ENCODE data around the gene IL15RA. TPM values are rescaled to one million over a fixed set of nuclear protein-coding genes. Genes with fewer than 3 reads are reported as not detected.

Gene IL15RA
- total RNA-seq, 1 donor, result 3.0 TPM

- TF ChIP-seq CTCF (IDR thresholded peaks at IDR 0.05; ENCODE audit: insufficient read depth, low read depth, low read length), result no peak
- peak; percentile 90 for DNase-seq (ENCODE audit: low read depth)
- H3K4me3 ChIP-seq (ENCODE audit: low read depth, low read length), result no peak overlapping the region
Measured at GRCh38 chr10:5932345-5932744, 45.0 kb downstream of the IL15RA start.

GRCh38 chr10:5930272-5930671 is 47.1 kb downstream of the IL15RA start:
- no peak overlapping the region for H3K4me3 ChIP-seq (ENCODE audit: low read depth, low read length)
- no peak for DNase-seq (ENCODE audit: low read depth)
- TF ChIP-seq CTCF (IDR thresholded peaks at IDR 0.05; ENCODE audit: insufficient read depth, low read depth, low read length), result no peak

GRCh38 chr10:5929442-5929841 is 47.9 kb downstream of the IL15RA start:
- H3K4me3 ChIP-seq (ENCODE audit: low read depth, low read length), result no peak overlapping the region
- DNase-seq (ENCODE audit: low read depth), result no peak
- no peak for TF ChIP-seq CTCF (IDR thresholded peaks at IDR 0.05; ENCODE audit: insufficient read depth, low read depth, low read length)

GRCh38 chr10:5927306-5927705 is 50.0 kb downstream of the IL15RA start:
- H3K4me3 ChIP-seq (ENCODE audit: low read depth, low read length), result no peak overlapping the region
- peak; percentile 47 for DNase-seq (ENCODE audit: low read depth)
- no peak for TF ChIP-seq CTCF (IDR thresholded peaks at IDR 0.05; ENCODE audit: insufficient read depth, low read depth, low read length)

GRCh38 chr10:5924889-5925288 is 52.5 kb downstream of the IL15RA start:
- no peak for DNase-seq (ENCODE audit: low read depth)
- no peak for TF ChIP-seq CTCF (IDR thresholded peaks at IDR 0.05; ENCODE audit: insufficient read depth, low read depth, low read length)
- no peak overlapping the region for H3K4me3 ChIP-seq (ENCODE audit: low read depth, low read length)

GRCh38 chr10:5921746-5922145 is 55.6 kb downstream of the IL15RA start:
- no peak for TF ChIP-seq CTCF (IDR thresholded peaks at IDR 0.05; ENCODE audit: insufficient read depth, low read depth, low read length)
- no peak for DNase-seq (ENCODE audit: low read depth)
- no peak overlapping the region for H3K4me3 ChIP-seq (ENCODE audit: low read depth, low read length)

GRCh38 chr10:5919568-5919967 is 57.8 kb downstream of the IL15RA start:
- no peak for DNase-seq (ENCODE audit: low read depth)
- H3K4me3 ChIP-seq (ENCODE audit: low read depth, low read length), result no peak overlapping the region
- TF ChIP-seq CTCF (IDR thresholded peaks at IDR 0.05; ENCODE audit: insufficient read depth, low read depth, low read length), result no peak
